ENCODE results near the gene USP34. TPM values are rescaled to one million over a fixed set of nuclear protein-coding genes. Genes with fewer than 3 reads are reported as not detected.
"Not testable (repeated sequence)": the region's sequence is repeated elsewhere in the genome, so short reads cannot be mapped to it uniquely, and the experiment has no call there.

The USP34 gene
- polyA plus RNA-seq, 4 donors, result 35.0 to 90.2 (median 44.3) TPM

GRCh38 chr2:61380882-61381197, 90.0 kb downstream of the USP34 start:
- peaks cover 9 to 33% (median 21%) of the 10 kb centered on the region in 3 donors for H3K36me3 ChIP-seq (ENCODE audit: control insufficient read depth in 3 of 3, insufficient read depth in 2 of 3, low read depth in 1 of 3, low read length in 3 of 3)
- not testable (repeated sequence) for DNase-seq; H3K4me3 ChIP-seq (ENCODE audit: low read depth in 1 of 3, low read length in 3 of 3); H3K9me3 ChIP-seq (ENCODE audit: control insufficient read depth in 2 of 2, insufficient read depth in 1 of 2, low read depth in 1 of 2, low read length in 1 of 2); H3K27ac ChIP-seq (ENCODE audit: low read depth in 1 of 3, low read length in 2 of 3); H3K27me3 ChIP-seq (ENCODE audit: control insufficient read depth in 3 of 3, insufficient read depth in 3 of 3, low read length in 3 of 3); H3K4me1 ChIP-seq (ENCODE audit: control insufficient read depth in 3 of 3, insufficient read depth in 2 of 3, low read depth in 1 of 3, low read length in 2 of 3); FAIRE-seq
- 89 to 97% (median 92%) methylated on average over 4 of the region's 4 CpGs for WGBS, 3 donors

DNA sequence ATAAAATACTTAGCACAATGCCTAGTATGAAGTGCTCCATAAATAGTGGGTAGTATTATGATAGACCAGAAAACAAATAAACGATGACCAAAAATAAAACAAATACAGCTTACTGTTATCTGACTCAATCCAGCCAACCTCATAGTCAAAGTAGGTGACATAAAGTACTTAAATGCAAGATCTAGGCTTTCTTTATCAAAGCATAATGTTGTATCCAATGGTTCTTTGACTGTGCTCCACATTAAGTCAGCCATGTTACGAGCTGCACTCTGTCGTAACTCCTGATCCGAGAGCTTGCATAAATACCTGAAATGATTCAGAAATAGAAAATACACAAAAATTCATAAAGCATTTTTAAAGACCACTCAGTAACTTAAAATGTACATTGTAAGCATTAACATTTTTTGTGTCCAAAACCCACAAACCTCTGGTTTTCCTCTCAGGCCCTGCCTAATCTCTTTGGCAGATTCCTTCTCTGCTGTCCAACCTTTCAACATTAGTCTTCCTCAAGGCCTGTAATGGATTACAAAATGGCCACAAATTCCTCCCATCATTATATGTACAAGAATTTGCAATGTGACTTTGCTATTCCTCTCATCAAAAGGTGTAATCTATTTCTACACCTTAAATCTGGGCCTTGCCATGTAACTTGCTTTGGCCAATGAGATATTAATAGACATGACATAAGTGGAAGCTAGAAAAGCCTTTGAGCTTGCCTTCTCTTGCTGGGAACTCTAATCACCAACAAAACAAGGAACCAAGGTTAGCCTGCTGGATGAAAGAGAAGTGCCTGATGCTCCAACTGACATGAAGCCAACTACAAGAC, 90.6 kb downstream of the USP34 start:
- DNase-seq (no peak), FAIRE-seq (no peak)
- Histone ChIP-seq H3K4me3 (ENCODE audit: low read depth in 1 of 3, low read length in 3 of 3) (no peak overlapping the region), H3K4me1 (ENCODE audit: control insufficient read depth in 3 of 3, insufficient read depth in 2 of 3, low read depth in 1 of 3, low read length in 2 of 3) (no peaks in the 10 kb centered on the region), H3K27ac (ENCODE audit: low read depth in 1 of 3, low read length in 2 of 3) (no peak overlapping the region), H3K9me3 (ENCODE audit: control insufficient read depth in 2 of 2, insufficient read depth in 1 of 2, low read depth in 1 of 2, low read length in 1 of 2) (no peaks in the 10 kb centered on the region), H3K36me3 (ENCODE audit: control insufficient read depth in 3 of 3, insufficient read depth in 2 of 3, low read depth in 1 of 3, low read length in 3 of 3) (peaks cover 9 to 31% (median 20%) of the 10 kb centered on the region in 3 donors), H3K27me3 (ENCODE audit: control insufficient read depth in 3 of 3, insufficient read depth in 3 of 3, low read length in 3 of 3) (no peaks in the 10 kb centered on the region)
- 89 to 95% (median 94%) methylated on average over 4 of the region's 4 CpGs for WGBS, 3 donors

DNA sequence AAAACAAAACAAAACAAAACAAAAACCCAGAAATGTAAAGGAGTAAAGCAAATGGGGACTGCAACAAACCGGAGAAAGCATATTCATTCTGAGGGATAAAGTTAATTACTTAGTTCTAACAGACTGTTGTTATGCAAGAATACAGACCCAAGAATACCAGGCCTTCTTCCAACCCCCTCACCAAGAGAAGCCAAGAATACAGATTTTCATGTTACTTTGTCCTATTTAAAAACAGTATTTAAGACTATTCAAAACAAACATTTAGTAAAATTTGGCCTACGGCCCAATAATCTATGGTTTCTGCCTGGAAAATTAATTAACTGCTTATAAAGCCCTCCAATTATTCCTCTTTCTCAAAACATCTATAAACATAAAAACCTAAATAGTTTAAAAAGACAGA, 91.4 kb downstream of the USP34 start:
- H3K36me3 ChIP-seq (ENCODE audit: control insufficient read depth in 3 of 3, insufficient read depth in 2 of 3, low read depth in 1 of 3, low read length in 3 of 3), result peaks cover 9 to 33% (median 23%) of the 10 kb centered on the region in 3 donors
- DNase-seq, result no peak
- H3K27ac ChIP-seq (ENCODE audit: low read depth in 1 of 3, low read length in 2 of 3), result no peak overlapping the region
- H3K4me1 ChIP-seq (ENCODE audit: control insufficient read depth in 3 of 3, insufficient read depth in 2 of 3, low read depth in 1 of 3, low read length in 2 of 3), result no peaks in the 10 kb centered on the region
- no peaks in the 10 kb centered on the region for H3K9me3 ChIP-seq (ENCODE audit: control insufficient read depth in 2 of 2, insufficient read depth in 1 of 2, low read depth in 1 of 2, low read length in 1 of 2)
- FAIRE-seq, result no peak
- no peak overlapping the region for H3K4me3 ChIP-seq (ENCODE audit: low read depth in 1 of 3, low read length in 3 of 3)
- WGBS, 3 donors, result 74 to 94% (median 86%) methylated on average over 2 of the region's 2 CpGs
- H3K27me3 ChIP-seq (ENCODE audit: control insufficient read depth in 3 of 3, insufficient read depth in 3 of 3, low read length in 3 of 3), result no peaks in the 10 kb centered on the region

DNA sequence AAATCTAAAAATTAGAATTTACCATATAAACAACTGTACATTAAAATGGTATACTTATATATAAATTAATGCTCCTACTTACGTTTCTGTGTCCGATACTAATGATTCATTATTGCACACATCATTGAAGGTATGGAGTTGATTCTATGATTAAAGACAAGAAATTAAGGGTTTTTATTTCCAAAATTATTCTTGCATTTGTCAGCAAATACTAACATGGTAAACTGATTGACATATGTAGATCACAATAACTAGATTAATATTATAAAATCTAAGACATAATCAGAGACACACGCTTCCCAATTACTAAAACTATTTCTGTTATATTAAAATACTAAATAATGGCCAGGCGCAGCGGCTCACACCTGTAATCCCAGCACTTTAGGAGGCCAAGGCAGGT, 92.6 kb downstream of the USP34 start:
- DNase-seq (no peak), FAIRE-seq (no peak)
- no peaks in the 10 kb centered on the region for H3K27me3 ChIP-seq (ENCODE audit: control insufficient read depth in 3 of 3, insufficient read depth in 3 of 3, low read length in 3 of 3)
- whole genome bisulfite sequencing, 3 donors, result 97% methylated on average over 5 of the region's 5 CpGs
- no peak overlapping the region for H3K27ac ChIP-seq (ENCODE audit: low read depth in 1 of 3, low read length in 2 of 3)
- no peak overlapping the region for H3K4me3 ChIP-seq (ENCODE audit: low read depth in 1 of 3, low read length in 3 of 3)
- H3K4me1 ChIP-seq (ENCODE audit: control insufficient read depth in 3 of 3, insufficient read depth in 2 of 3, low read depth in 1 of 3, low read length in 2 of 3), result no peaks in the 10 kb centered on the region
- H3K9me3 ChIP-seq (ENCODE audit: control insufficient read depth in 2 of 2, insufficient read depth in 1 of 2, low read depth in 1 of 2, low read length in 1 of 2), result no peaks in the 10 kb centered on the region
- peaks cover 9 to 34% (median 23%) of the 10 kb centered on the region in 3 donors for H3K36me3 ChIP-seq (ENCODE audit: control insufficient read depth in 3 of 3, insufficient read depth in 2 of 3, low read depth in 1 of 3, low read length in 3 of 3)

- no peaks in the 10 kb centered on the region for H3K4me1 ChIP-seq (ENCODE audit: control insufficient read depth in 3 of 3, insufficient read depth in 2 of 3, low read depth in 1 of 3, low read length in 2 of 3)
- FAIRE-seq (no peak), DNase-seq (no peak)
- 6 to 50% (median 28%) methylated on average over 1 of the region's 1 CpG for WGBS, 3 donors
- H3K27ac ChIP-seq (ENCODE audit: low read depth in 1 of 3, low read length in 2 of 3), result no peak overlapping the region
- H3K9me3 ChIP-seq (ENCODE audit: control insufficient read depth in 2 of 2, insufficient read depth in 1 of 2, low read depth in 1 of 2, low read length in 1 of 2), result no peaks in the 10 kb centered on the region
- H3K36me3 ChIP-seq (ENCODE audit: control insufficient read depth in 3 of 3, insufficient read depth in 2 of 3, low read depth in 1 of 3, low read length in 3 of 3), result peaks cover 5 to 36% (median 24%) of the 10 kb centered on the region in 3 donors
- H3K4me3 ChIP-seq (ENCODE audit: low read depth in 1 of 3, low read length in 3 of 3), result no peak overlapping the region
- H3K27me3 ChIP-seq (ENCODE audit: control insufficient read depth in 3 of 3, insufficient read depth in 3 of 3, low read length in 3 of 3), result no peaks in the 10 kb centered on the region
Observed at GRCh38 chr2:61377046-61377445, 93.8 kb downstream of the USP34 start.

- Histone ChIP-seq H3K36me3 (ENCODE audit: control insufficient read depth in 3 of 3, insufficient read depth in 2 of 3, low read depth in 1 of 3, low read length in 3 of 3) (peaks cover 3 to 33% (median 24%) of the 10 kb centered on the region in 3 donors), H3K9me3 (ENCODE audit: control insufficient read depth in 2 of 2, insufficient read depth in 1 of 2, low read depth in 1 of 2, low read length in 1 of 2) (no peaks in the 10 kb centered on the region), H3K4me1 (ENCODE audit: control insufficient read depth in 3 of 3, insufficient read depth in 2 of 3, low read depth in 1 of 3, low read length in 2 of 3) (no peaks in the 10 kb centered on the region), H3K4me3 (ENCODE audit: low read depth in 1 of 3, low read length in 3 of 3) (no peak overlapping the region), H3K27ac (ENCODE audit: low read depth in 1 of 3, low read length in 2 of 3) (no peak overlapping the region), H3K27me3 (ENCODE audit: control insufficient read depth in 3 of 3, insufficient read depth in 3 of 3, low read length in 3 of 3) (no peaks in the 10 kb centered on the region)
- FAIRE-seq, result no peak
- 98 to 99% (median 99%) methylated on average over 4 of the region's 4 CpGs for WGBS, 3 donors
- no peak for DNase-seq
Observed at GRCh38 chr2:61376211-61376610, 94.7 kb downstream of the USP34 start.

- Histone ChIP-seq H3K9me3 (ENCODE audit: control insufficient read depth in 2 of 2, insufficient read depth in 1 of 2, low read depth in 1 of 2, low read length in 1 of 2) (no peaks in the 10 kb centered on the region), H3K27ac (ENCODE audit: low read depth in 1 of 3, low read length in 2 of 3) (no peak overlapping the region), H3K36me3 (ENCODE audit: control insufficient read depth in 3 of 3, insufficient read depth in 2 of 3, low read depth in 1 of 3, low read length in 3 of 3) (peaks cover 11 to 31% (median 16%) of the 10 kb centered on the region in 3 donors), H3K4me1 (ENCODE audit: control insufficient read depth in 3 of 3, insufficient read depth in 2 of 3, low read depth in 1 of 3, low read length in 2 of 3) (no peaks in the 10 kb centered on the region), H3K4me3 (ENCODE audit: low read depth in 1 of 3, low read length in 3 of 3) (no peak overlapping the region), H3K27me3 (ENCODE audit: control insufficient read depth in 3 of 3, insufficient read depth in 3 of 3, low read length in 3 of 3) (no peaks in the 10 kb centered on the region)
- no peak for FAIRE-seq
- no peak for DNase-seq
Observed at GRCh38 chr2:61371027-61371426, 99.9 kb downstream of the USP34 start.

GRCh38 chr2:61368687-61369665, 101.9 kb downstream of the USP34 start:
- Histone ChIP-seq H3K27ac (ENCODE audit: low read depth in 1 of 3, low read length in 2 of 3) (no peak overlapping the region), H3K4me1 (ENCODE audit: control insufficient read depth in 3 of 3, insufficient read depth in 2 of 3, low read depth in 1 of 3, low read length in 2 of 3) (no peaks in the 10 kb centered on the region), H3K4me3 (ENCODE audit: low read depth in 1 of 3, low read length in 3 of 3) (no peak overlapping the region), H3K9me3 (ENCODE audit: control insufficient read depth in 2 of 2, insufficient read depth in 1 of 2, low read depth in 1 of 2, low read length in 1 of 2) (no peaks in the 10 kb centered on the region), H3K27me3 (ENCODE audit: control insufficient read depth in 3 of 3, insufficient read depth in 3 of 3, low read length in 3 of 3) (no peaks in the 10 kb centered on the region), H3K36me3 (ENCODE audit: control insufficient read depth in 3 of 3, insufficient read depth in 2 of 3, low read depth in 1 of 3, low read length in 3 of 3) (peaks cover 11 to 35% (median 12%) of the 10 kb centered on the region in 3 donors)
- FAIRE-seq (no peak), DNase-seq (no peak)
- WGBS, 3 donors, result 83 to 92% (median 87%) methylated on average over 14 of the region's 14 CpGs

All from small intestine (tissue), 7 donors.